BE2C (cell line): ENCODE measurements around the gene SND1.

Experiments
- DNase-seq: peaks from one replicate; pipeline ENCODE4 v3.0.0-alpha.2; 2020
- H3K27me3 ChIP-seq: fragments of 250-450 bp; sonication (Bioruptor Pico); 2 replicates; pipeline ENCODE4 v1.5.1; 2020; ENCODE audit warnings: mild to moderate bottlenecking
- H3K36me3 ChIP-seq: fragments of 250-450 bp; sonication (Bioruptor Pico); 2 replicates; pipeline ENCODE4 v1.5.1; 2020; ENCODE audit warnings: mild to moderate bottlenecking
- H3K4me1 ChIP-seq: fragments of 250-450 bp; sonication (Bioruptor Pico); 2 replicates; pipeline ENCODE4 v1.5.1; 2020
- H3K4me3 ChIP-seq: 2 replicates; pipeline ENCODE4 v1.5.1; 2011; ENCODE audit warnings: low read depth, low read length
- H3K9me3 ChIP-seq: fragments of 250-450 bp; sonication (Bioruptor Pico); 2 replicates; pipeline ENCODE4 v1.5.1; 2020
- CTCF ChIP-seq: IDR thresholded peaks from 2 replicates; pipeline ENCODE4 v1.5.1; 2012; ENCODE audit warnings: mild to moderate bottlenecking, low read depth, low read length

Gene SND1

GRCh38 chr7:127629268-127629854 is 22.6 kb upstream of the SND1 start:
- DNase-seq: peak; percentile 58
- Histone ChIP-seq H3K4me3 (no peak overlapping the region), H3K9me3 (no peaks in the 10 kb centered on the region), H3K27me3 (peaks cover 4% of the 10 kb centered on the region), H3K4me1 (no peaks in the 10 kb centered on the region), H3K36me3 (no peaks in the 10 kb centered on the region)
- peak; percentile 77 for TF ChIP-seq CTCF

GRCh38 chr7:127632276-127632910 is 19.6 kb upstream of the SND1 start:
- H3K27me3 ChIP-seq: 0 out of 2 replicates have a peak, but pooled peaks cover 3% of the 10 kb centered on the region
- no peak for DNase-seq
- H3K4me1 ChIP-seq: no peaks in the 10 kb centered on the region
- H3K4me3 ChIP-seq: no peak overlapping the region
- H3K9me3 ChIP-seq: no peaks in the 10 kb centered on the region
- no peaks in the 10 kb centered on the region for H3K36me3 ChIP-seq
- no peak for TF ChIP-seq CTCF

GRCh38 chr7:127635659-127636285 is 16.2 kb upstream of the SND1 start:
- Histone ChIP-seq H3K9me3 (no peaks in the 10 kb centered on the region), H3K4me1 (no peaks in the 10 kb centered on the region)
- no peak for TF ChIP-seq CTCF

GRCh38 chr7:127638197-127638596 is 13.8 kb upstream of the SND1 start:
- Histone ChIP-seq H3K4me1 (no peaks in the 10 kb centered on the region), H3K36me3 (no peaks in the 10 kb centered on the region), H3K4me3 (no peak overlapping the region), H3K9me3 (no peaks in the 10 kb centered on the region), H3K27me3 (peaks cover 7% of the 10 kb centered on the region; the same call in 1 of the 2 replicates)
- no peak for TF ChIP-seq CTCF
- no peak for DNase-seq

More at GRCh38 chr7:127635659-127636285, 16.2 kb upstream of the SND1 start:
- Histone ChIP-seq H3K36me3 (no peaks in the 10 kb centered on the region), H3K27me3 (peaks cover 7% of the 10 kb centered on the region; the same call in 1 of the 2 replicates), H3K4me3 (no peak overlapping the region)
- DNase-seq: no peak

- no peak for DNase-seq
- Histone ChIP-seq H3K9me3 (no peaks in the 10 kb centered on the region), H3K4me1 (no peaks in the 10 kb centered on the region), H3K27me3 (peaks cover 4% of the 10 kb centered on the region; the same call in 1 of the 2 replicates), H3K36me3 (no peaks in the 10 kb centered on the region), H3K4me3 (no peak overlapping the region)
- no peak for TF ChIP-seq CTCF
Observed at GRCh38 chr7:127644484-127644883, 7.5 kb upstream of the SND1 start.

GRCh38 chr7:127647636-127648035 is 4.4 kb upstream of the SND1 start:
- Histone ChIP-seq H3K36me3 (no peaks in the 10 kb centered on the region), H3K4me3 (no peak overlapping the region), H3K9me3 (no peaks in the 10 kb centered on the region), H3K27me3 (no peaks in the 10 kb centered on the region), H3K4me1 (no peaks in the 10 kb centered on the region)
- no peak for TF ChIP-seq CTCF
- no peak for DNase-seq
